Right lung (tissue), 10 donors: ENCODE results near the gene PPP2R3B. TPM values are rescaled to one million over a fixed set of nuclear protein-coding genes. Genes with fewer than 3 reads are reported as not detected.
"Not testable (repeated sequence)": the region's sequence is repeated elsewhere in the genome, so short reads cannot be mapped to it uniquely, and the experiment has no call there.

ENCODE experiments used
- DNase-seq, 2 donors: peaks; one replicate each; pipeline ENCODE4 v3.0.0-alpha.2; 2013
- long read RNA-seq, 8 donors: transcript quantifications; one replicate each; lab custom pipeline, GENCODE V29; 2026
- polyA plus RNA-seq, 5 donors: library from polyadenylated mRNA; unstranded; fragments of 120-200 nt; gene quantifications; one replicate each; pipeline versions ENCODE4 v1.2.1 to v1.2.3, GENCODE V29; 2013; ENCODE audit warnings: inconsistent platforms in 1 of 5, low replicate concordance in 1 of 5; ENCODE audit not compliant: insufficient read length in 5 of 5, insufficient read depth in 1 of 5

PPP2R3B gene, protein sequence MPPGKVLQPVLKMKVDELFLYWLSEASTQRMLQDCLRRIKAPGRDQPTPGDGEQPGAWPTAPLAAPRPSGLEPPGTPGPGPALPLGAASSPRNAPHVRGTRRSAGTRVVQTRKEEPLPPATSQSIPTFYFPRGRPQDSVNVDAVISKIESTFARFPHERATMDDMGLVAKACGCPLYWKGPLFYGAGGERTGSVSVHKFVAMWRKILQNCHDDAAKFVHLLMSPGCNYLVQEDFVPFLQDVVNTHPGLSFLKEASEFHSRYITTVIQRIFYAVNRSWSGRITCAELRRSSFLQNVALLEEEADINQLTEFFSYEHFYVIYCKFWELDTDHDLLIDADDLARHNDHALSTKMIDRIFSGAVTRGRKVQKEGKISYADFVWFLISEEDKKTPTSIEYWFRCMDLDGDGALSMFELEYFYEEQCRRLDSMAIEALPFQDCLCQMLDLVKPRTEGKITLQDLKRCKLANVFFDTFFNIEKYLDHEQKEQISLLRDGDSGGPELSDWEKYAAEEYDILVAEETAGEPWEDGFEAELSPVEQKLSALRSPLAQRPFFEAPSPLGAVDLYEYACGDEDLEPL
- 10 to 100 TPM; 13.9 to 36.2 (median 23.5) TPM for polyA plus RNA-seq
- long read RNA-seq, donor 1, transcript PPP2R3B-202 (13 exons, 2,151 nt) = major isoform, 8 of 8 reads
- long read RNA-seq, donor 1, partial matches to known transcripts = 0 of 8 reads
- long read RNA-seq, donor 1, other reads (novel, unspliced or antisense) = 0 of 8 reads
- long read RNA-seq, donor 2, partial matches to known transcripts = 0 of 1 reads
- long read RNA-seq, donor 2, other reads (novel, unspliced or antisense) = 0 of 1 reads
- long read RNA-seq, donor 3, transcript PPP2R3B-202 (13 exons, 2,151 nt) = major isoform, 6 of 6 reads
- long read RNA-seq, donor 3, partial matches to known transcripts = 0 of 6 reads
- long read RNA-seq, donor 3, other reads (novel, unspliced or antisense) = 0 of 6 reads
- long read RNA-seq, donor 4, partial matches to known transcripts = 0 of 2 reads
- long read RNA-seq, donor 4, other reads (novel, unspliced or antisense) = 0 of 2 reads
- long read RNA-seq, donor 5, transcript PPP2R3B-202 (13 exons, 2,151 nt) = major isoform, 5 of 6 reads
- long read RNA-seq, donor 5, partial matches to known transcripts = 0 of 6 reads
- long read RNA-seq, donor 5, other reads (novel, unspliced or antisense) = 0 of 6 reads
- long read RNA-seq, donor 6, partial matches to known transcripts = 0 of 3 reads
- long read RNA-seq, donor 6, other reads (novel, unspliced or antisense) = 0 of 3 reads
- long read RNA-seq, donor 7, partial matches to known transcripts = 0 of 2 reads
- long read RNA-seq, donor 7, other reads (novel, unspliced or antisense) = 0 of 2 reads
- long read RNA-seq, donor 8, partial matches to known transcripts = 0 of 3 reads
- long read RNA-seq, donor 8, other reads (novel, unspliced or antisense) = 0 of 3 reads

DNA sequence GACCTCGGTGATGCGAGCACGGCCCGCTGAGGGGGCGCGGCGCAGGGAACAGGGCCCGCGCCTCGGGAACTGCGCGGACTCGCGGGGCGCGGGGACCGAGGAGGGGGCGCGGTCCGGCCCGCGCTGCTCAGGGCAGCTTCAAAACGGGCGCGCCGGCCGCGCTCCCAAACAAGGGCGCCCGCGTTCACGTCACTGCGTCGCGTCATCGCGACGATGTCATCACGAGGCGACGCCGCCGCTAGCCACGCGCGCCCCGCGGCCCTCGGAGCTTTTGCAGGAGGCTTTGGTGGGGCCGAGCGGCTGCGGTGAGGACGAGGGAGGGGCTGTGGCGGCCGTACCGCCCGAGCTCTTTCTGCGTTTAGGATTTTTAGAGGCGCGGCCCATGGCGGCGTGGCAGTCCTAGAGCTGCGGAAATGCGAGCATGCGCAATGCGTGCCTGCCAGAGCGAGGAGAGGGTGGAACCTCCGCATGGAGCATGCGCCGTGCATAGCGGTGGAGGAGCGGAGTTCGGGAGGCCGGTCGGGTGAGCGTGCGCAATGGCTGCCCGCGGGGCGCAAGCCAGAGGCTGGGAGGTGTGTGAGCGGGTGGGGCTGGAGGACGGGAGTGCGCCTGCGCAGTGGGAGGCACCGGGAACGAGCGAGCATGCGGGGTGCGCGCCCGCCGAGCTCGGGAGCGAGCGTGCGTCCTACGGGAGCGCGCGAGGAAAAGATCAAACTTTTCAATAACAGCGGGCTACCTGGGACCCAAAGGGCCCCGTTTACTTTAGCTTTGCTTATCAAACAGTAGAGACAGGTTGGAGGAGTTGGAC, at the start of gene PPP2R3B:
Gene PPP2R3B, minus strand, starts transcription at position 140 of the 808 bp plus-strand sequence. CDS start 216 bp downstream, outside the sequence.
- DNase-seq = peak; percentile 99

DNA sequence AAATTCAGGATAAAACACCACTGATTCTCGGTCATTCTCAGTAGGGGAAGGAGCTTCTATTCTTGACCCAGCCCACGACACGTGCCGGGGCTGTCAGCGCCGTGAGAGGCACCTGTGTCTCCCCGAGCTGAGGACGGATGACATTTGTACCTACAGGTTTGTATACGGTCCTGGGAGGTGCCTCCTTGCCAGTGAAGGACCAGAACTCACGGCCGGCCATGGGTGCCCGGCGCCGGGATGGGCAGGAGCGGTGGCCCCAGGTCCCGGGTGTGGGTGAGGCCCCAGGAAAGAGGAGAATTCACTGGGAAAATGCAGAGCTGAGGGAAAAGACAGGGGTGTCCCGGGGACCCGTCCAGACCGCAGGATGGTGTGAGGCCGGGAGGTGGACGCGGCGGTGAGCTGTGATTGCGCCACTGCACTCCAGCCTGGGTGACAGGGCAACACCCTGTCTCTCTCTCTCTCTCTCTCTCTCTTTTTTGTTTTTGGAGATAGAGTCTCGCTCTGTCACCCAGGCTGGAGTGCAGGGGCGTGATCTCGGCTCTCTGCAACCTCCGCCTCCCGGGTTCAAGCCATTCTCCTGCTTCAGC, 48.9 kb upstream of the PPP2R3B start:
- DNase-seq = no peak

DNA sequence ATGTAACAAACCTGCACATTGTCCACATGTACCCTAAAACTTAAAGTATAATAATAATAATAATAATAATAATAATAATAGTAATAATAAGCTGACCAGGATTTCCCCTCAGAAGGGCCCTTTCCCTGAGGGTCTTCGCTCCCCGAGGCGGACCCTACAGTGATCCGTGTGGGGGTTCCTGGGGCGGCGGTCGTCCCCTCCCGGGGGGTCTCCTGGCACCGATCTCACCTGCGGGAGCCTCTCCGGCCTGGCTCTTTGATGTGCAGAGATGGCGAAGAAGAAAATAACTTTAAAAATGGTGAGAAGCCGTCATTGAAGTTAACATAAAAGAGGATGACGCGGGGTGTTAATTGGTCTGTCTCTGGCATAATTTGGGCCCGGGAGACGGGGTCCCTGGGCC, 48.2 kb upstream of the PPP2R3B start:
- DNase-seq = no peak

DNA sequence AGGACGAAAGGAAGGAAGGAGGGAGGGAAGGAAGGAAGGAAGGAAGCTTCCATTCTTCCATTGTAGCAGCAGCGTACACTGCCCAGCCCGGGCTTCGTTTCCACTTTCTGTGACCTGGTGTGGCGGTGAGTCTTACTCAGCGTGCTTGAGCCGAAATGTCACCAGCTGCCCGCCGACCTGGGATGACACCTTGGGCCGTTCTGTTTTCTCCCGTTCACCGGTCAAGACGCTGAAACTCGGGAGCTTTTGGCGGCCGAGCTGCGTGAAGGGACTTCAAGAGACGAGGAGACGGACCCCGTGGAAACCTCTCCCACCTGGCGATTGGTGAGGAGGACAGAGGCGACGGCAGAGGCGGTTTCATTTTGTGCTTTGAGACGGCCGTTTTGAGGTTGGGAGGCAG, 47.1 kb upstream of the PPP2R3B start:
- no peak for DNase-seq

DNA sequence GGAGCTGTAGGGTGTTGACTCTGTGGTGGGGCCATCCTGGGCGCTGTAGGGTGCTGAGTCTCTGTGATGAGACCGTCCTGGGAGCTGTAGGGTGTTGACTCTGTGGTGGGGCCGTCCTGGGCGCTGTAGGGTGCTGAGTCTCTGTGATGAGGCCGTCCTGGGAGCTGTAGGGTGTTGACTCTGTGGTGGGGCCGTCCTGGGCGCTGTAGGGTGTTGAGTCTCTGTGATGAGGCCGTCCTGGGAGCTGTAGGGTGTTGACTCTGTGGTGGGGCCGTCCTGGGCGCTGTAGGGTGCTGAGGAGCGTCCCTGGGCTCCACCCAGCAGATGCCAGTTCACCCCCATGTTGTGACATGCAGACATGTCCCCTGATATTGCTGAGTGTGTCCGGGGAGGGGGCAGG, 46.0 kb upstream of the PPP2R3B start:
- DNase-seq = not testable (repeated sequence)

DNA sequence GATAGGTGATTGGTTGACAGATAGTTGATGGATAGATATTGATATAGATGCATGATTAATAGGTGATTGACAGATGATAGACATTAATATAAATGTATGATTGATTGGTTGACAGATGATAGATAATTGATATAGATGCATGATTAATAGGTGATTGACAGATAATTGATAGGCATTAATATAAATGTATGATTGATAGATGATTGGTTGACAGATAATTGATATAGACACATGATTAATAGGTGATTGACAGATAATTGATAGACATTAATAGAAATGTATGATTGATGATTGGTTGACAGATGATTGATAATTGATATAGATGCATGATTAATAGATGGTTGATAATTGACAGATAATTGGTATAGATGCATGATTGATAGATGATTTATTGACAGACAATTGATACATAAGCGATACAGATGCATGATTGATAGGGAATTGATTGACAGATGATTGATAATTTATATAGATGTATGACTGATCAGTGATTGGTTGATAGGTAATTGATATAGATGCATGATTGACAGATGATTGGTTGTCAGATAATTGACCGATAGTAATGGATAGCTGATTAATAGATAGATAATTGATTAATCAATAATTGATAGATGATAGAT, 44.9 kb upstream of the PPP2R3B start:
- no peak for DNase-seq

DNA sequence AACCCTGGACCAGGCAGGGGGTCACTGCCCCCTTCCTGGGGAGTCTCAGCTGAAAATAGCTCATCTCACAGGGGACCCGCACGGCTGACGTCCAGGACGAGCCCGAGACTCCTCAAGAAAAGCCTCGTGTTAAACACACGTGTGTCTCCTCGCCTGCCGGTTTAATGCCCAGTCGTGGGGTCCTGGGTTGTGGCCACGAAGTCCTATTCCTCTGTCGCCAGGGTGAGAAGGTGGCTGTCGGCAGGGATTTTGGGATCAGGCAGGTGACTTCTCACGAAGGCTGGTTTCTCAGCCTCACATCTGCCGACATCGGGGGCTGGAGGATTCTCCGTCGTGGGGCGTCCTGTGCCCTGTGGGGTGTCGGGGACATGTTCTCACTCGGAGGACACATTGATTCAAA, 44.3 kb upstream of the PPP2R3B start:
- no peak for DNase-seq

DNA sequence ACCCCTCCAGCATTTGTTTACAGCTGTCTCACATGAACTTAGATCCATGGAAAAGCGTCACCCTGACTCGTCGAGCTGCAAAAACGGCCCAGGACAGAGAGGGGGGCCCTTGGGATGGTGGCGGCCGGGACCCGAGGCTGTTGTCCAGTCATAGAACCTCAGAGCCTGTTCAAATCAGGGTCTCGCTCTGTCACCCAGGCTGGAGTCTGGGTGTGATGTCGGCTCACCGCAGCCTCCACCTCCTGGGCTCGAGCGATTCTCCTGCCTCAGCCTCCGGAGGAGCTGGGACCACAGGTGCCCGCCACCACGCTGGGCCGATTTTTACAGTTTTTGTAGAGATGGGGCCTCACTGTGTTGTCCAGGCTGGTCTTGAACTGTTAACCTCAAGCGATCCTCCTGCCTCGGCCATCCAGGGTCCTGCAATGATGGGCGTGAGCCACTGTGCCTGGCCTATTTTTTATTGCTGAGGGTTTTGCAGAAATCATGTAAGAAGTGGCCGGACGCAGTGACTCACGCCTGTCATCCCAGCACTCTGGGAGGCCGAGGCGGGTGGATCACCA, 42.6 kb upstream of the PPP2R3B start:
- no peak for DNase-seq

DNA sequence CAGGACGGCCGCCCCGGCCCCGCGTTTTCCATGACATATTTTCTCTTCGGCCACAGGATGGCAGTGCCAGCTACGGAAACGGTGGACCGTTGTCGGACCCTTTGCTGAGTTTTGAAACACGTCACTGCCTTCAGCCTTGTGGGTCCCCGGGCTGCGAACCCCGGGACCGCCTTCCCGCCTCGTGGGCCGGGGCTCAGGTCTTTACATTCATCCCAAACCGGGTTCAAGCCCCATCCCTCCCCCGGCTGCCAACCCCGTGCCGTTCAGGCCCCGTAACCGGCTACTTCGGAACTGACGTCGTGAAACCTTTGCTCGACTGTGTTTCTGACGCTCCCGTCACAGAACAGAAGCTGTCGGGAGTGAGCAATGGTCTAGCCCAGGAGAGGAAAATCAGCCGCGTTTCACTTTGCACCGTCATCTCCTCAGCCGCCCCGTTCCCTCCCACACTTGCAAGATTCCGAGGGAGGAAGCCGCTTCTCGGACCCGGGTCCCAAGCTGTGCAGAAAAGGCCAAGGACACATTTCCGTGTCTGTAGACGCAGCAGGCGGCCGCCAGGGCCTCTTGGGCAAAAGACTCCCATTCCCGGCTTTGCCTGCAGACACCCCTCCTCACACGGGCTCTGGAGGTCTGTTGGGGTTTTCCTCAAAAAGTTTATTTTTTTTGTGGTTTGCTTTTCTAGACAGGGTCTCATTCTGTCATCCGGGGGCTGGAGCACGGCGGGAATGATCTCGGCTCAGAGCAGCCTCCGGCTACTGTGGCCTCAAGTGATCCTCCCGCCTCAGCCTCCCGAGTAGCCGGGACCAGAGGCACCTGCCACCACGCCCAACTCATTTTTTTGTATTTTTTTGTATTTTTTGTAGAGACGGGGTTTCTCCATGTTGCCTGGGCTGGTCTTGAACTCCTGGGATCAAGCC, 41.4 kb upstream of the PPP2R3B start:
- DNase-seq = no peak

DNA sequence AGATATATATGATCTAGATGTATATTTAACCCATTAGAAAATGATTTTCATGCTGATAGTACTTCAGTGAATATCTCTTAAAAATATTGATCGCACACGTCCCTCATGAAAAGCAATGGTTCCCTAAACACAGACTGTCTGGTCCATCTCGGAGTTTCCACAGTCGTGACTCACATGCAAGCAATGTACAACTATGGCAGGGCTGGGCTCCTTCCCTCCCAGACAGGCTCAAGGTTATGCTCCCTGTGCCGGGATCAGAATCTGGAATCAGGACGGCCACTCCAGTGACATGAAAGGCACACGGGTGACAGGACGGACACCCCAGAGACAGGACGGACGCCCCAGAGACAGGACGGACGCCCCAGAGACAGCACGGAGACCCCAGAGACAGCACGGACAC, 40.2 kb upstream of the PPP2R3B start:
- DNase-seq = no peak

DNA sequence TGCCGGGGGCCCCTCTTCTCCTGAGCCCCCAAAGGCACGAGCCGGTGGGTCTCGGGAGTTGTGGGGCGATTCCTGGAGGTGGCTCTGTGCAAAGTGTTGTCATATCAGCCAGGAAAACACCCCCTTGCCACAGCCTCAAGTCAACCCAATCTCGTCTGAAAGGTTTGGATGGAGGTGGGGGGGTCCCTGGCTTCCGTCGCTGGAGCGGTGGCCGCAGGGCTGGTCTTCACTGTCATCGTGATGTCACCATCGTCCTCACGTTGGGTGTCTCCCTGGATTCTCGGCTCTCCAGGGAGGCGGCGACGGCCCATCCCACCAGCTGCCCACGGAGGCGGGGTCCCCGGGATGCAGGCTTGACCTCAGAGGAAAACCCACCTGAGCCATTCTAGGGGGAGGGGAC, 38.3 kb upstream of the PPP2R3B start:
- DNase-seq = no peak

DNA sequence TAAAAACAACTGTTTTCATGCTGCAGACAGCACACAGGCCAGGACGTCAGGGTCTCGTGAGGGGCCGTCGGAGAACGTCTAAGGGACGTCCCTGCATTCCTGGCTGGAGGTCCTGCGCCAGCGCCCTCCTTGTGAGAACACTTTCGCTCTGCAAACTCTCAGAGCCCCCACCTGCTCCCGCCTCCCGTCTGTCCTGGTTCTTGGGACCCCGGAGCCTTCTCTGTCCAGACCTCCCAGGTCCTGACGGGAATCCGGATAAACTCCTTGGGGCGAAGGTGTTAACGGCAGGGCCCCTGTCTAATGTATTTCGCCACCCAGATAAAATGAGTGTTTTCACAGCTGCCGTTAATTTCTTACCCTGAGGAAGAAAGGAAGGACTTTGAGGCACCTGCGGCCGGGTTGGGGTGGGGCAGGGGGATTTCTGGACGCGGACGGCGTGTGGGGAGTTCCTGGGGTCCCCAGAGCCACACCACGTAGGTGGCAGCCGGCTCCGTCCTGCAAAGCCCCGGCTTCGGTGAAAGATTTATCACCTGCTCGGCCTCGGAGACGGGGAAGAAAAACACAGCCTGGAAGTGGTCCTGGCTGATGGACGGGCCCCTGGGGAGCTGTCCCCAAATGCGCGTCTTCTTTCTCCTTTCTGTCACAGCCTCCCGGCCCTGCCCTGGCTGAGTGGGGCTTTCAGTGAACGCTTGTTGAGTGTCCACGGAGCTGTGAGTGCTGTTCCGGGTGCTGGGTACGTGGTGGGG, 35.1 kb upstream of the PPP2R3B start:
- DNase-seq = no peak

DNA sequence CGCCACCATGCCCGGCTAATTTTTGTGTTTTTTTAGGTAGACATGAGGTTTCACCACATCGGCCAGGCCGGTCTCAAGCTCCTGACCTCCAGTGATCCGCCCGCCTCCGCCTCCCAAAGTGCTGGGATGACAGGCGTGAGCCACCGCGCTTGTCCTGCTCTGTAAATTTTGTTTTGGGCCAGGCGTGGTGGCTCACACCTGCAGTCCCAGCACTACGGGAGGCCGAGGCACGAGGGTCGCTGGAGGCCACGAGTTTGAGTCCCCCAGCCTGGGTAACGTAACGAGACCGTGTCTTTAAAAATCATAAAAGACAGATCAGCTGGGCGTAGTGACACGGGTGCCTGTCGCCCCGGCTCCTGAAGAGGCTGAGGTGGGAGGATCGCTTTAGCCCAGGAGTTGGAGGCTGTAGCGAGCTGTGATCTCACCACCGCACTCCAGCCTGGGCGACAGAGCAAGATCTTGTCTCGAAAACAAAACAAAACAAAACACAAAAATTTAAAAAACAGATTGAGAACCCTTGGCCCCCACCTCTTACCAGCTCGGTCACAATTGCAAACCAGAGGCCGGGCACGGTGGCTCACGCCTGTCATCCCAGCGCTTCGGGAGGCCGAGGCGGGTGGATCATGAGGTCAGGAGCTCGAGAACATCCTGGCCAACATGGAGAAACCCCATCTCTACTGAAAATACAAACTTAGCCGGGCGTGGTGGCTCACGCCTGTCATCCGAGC, 34.0 kb upstream of the PPP2R3B start:
- DNase-seq = no peak

DNA sequence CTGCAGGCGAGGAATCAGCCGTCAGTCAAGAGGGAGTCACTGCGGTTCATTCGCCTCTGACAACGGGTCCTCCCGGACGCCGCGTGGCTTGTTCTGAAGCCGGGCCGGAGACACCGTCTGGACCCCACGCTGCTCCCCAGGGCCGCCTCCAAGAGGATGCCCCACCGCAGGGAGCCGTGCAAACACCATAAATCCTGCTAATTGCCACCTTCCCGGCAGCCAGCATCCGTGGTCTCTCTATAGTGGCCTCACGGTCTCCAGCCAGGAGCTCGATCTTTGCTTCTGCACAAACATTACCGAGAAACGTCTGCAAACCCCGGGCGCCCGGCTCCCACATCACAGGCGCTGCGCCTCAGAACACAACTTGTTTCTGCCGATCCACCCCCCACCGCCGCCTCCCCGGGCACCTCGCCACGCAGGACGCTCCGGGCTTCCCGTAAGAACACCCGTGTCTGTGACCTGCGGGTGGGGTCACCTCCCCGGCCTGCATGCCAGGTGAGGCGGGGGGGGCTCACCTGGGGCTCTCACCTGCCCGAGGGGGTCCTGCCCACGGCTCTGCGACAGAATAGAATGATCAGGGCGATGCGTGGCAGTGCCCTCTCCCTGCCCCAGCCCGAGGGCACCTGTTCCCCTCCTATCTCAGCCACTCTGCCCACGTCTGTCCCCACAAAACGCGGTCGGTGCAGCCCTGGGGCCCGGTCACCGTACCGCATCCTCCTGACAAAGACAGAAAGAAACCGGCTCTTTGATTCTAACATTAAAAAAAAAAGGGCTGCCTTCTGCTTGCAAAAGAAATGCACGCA, 32.4 kb upstream of the PPP2R3B start:
- DNase-seq = no peak

DNA sequence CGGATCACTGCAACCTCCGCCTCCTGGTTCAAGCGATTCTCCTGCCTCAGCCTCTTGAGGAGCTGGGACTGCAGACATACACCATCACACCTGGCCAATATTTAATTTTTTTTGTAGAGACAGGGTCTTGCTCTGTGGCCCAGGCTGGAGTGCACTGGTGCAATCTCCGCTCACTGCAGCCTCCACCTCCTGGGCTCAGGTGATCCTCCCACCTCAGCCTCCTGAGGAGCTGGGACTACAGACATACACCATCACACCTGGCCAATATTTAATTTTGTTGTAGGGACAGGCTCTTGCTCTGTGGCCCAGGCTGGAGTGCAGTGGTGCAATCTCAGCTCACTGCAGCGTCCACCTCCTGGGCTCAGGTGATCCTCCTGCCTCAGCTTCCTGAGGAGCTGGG, 28.8 kb upstream of the PPP2R3B start:
- not testable (repeated sequence) for DNase-seq
